SK-N-SH treated with all-trans-retinoic acid at 6 μM for 48 hours (cell line): Measurements from ENCODE around the gene PPP6R2.
"Not testable (repeated sequence)": the region's sequence is repeated elsewhere in the genome, so short reads cannot be mapped to it uniquely, and the experiment has no call there.

Source experiments
- ATAC-seq: fragments of 200-7000 bp; cut with Tn5 transposase; 3 replicates; pipeline ENCODE4 v1.9.1; 2020; ENCODE audit warnings: mild to moderate bottlenecking, moderate library complexity
- ARNTL ChIP-seq: fragments of 450-650 bp; formaldehyde crosslinking; IDR thresholded peaks from 2 replicates; pipeline ENCODE4 v1.5.0; 2020; ENCODE audit warnings: low read depth, mild to moderate bottlenecking, moderate library complexity, borderline replicate concordance
- BACH2 ChIP-seq: fragments of 250-450 bp; sonication (Bioruptor Pico); IDR thresholded peaks from 2 replicates; pipeline ENCODE4 v1.9.0; 2021; ENCODE audit warnings: mild to moderate bottlenecking, borderline replicate concordance
- CREB5 ChIP-seq: fragments of 250-450 bp; sonication (Bioruptor Pico); IDR thresholded peaks from 2 replicates; pipeline ENCODE4 v1.5.1; 2020; ENCODE audit warnings: low read depth, mild to moderate bottlenecking, moderate library complexity
- CSDC2 ChIP-seq: fragments of 250-450 bp; sonication (Bioruptor Pico); IDR thresholded peaks from 2 replicates; pipeline ENCODE4 v1.5.0; 2020; ENCODE audit warnings: mild to moderate bottlenecking, moderate library complexity
- CSRNP3 ChIP-seq: fragments of 250-450 bp; sonication (Bioruptor Pico); IDR thresholded peaks from 2 replicates; pipeline ENCODE4 v1.5.1; 2021; ENCODE audit warnings: mild to moderate bottlenecking, moderate library complexity
- ESRRG ChIP-seq: fragments of 250-450 bp; sonication (Bioruptor Pico); IDR thresholded peaks from 2 replicates; pipeline ENCODE4 v1.6.1; 2021; ENCODE audit warnings: mild to moderate bottlenecking
- ISL1 ChIP-seq: fragments of 250-450 bp; sonication (Bioruptor Pico); IDR thresholded peaks from 2 replicates; pipeline ENCODE4 v2.1.2; 2022; ENCODE audit warnings: mild to moderate bottlenecking, moderate library complexity
- OSR1 ChIP-seq: fragments of 250-450 bp; sonication (Bioruptor Pico); IDR thresholded peaks from 2 replicates; pipeline ENCODE4 v1.8.0; 2022; ENCODE audit warnings: moderate library complexity, mild to moderate bottlenecking, inconsistent platforms
- PPARA ChIP-seq: fragments of 250-450 bp; sonication (Bioruptor Pico); IDR thresholded peaks from 2 replicates; pipeline ENCODE4 v1.5.0; 2020; ENCODE audit warnings: mild to moderate bottlenecking, borderline replicate concordance
- RARB ChIP-seq: fragments of 250-450 bp; sonication (Bioruptor Pico); IDR thresholded peaks from 2 replicates; pipeline ENCODE4 v1.8.0; 2021; ENCODE audit warnings: mild to moderate bottlenecking, moderate library complexity
- SNAI2 ChIP-seq: fragments of 250-450 bp; sonication (Bioruptor Pico); IDR thresholded peaks from 2 replicates; pipeline ENCODE4 v1.5.0; 2020; ENCODE audit warnings: mild to moderate bottlenecking, moderate library complexity
- TCF4 ChIP-seq: fragments of 250-450 bp; sonication (Bioruptor Pico); IDR thresholded peaks from 2 replicates; pipeline ENCODE4 v1.8.0; 2021; ENCODE audit warnings: mild to moderate bottlenecking, moderate library complexity, borderline replicate concordance
- TOX ChIP-seq: fragments of 250-450 bp; sonication (Bioruptor Pico); IDR thresholded peaks from 2 replicates; pipeline ENCODE4 v1.8.0; 2021; ENCODE audit warnings: mild to moderate bottlenecking, moderate library complexity, borderline replicate concordance
- TSHZ2 ChIP-seq: fragments of 250-450 bp; sonication (Bioruptor Pico); IDR thresholded peaks from 2 replicates; pipeline ENCODE4 v1.5.0; 2020; ENCODE audit warnings: mild to moderate bottlenecking, moderate library complexity
- ZC3H10 ChIP-seq: fragments of 250-450 bp; sonication (Bioruptor Pico); IDR thresholded peaks from 2 replicates; pipeline ENCODE4 v1.5.1; 2021; ENCODE audit warnings: mild to moderate bottlenecking, moderate library complexity
- ZFP3 ChIP-seq: fragments of 250-450 bp; sonication (Bioruptor Pico); IDR thresholded peaks from 2 replicates; pipeline ENCODE4 v1.5.0; 2020; ENCODE audit warnings: mild to moderate bottlenecking, moderate library complexity
- ZNF565 ChIP-seq: fragments of 450-650 bp; formaldehyde crosslinking; conservative IDR thresholded peaks from 2 replicates; pipeline ENCODE4 v1.5.0; 2020; ENCODE audit warnings: low read depth, mild to moderate bottlenecking, moderate library complexity
- ZNF70 ChIP-seq: fragments of 450-650 bp; formaldehyde crosslinking; IDR thresholded peaks from 2 replicates; pipeline ENCODE4 v1.5.0; 2020; ENCODE audit warnings: mild to moderate bottlenecking, moderate library complexity
- ZNF8 ChIP-seq: fragments of 450-650 bp; formaldehyde crosslinking; IDR thresholded peaks from 2 replicates; pipeline ENCODE4 v1.5.0; 2020; ENCODE audit warnings: mild to moderate bottlenecking, moderate library complexity
- TF ChIP-seq, protein P1 (sequence below): fragments of 250-450 bp; sonication (Bioruptor Pico); IDR thresholded peaks from 2 replicates; pipeline ENCODE4 v1.8.0; 2020; ENCODE audit warnings: mild to moderate bottlenecking, moderate library complexity, borderline replicate concordance
- TF ChIP-seq, protein P2 (sequence below): fragments of 250-450 bp; sonication (Bioruptor Pico); IDR thresholded peaks from 2 replicates; pipeline ENCODE4 v1.8.0; 2021; ENCODE audit warnings: low read depth, mild to moderate bottlenecking, moderate library complexity, borderline replicate concordance

Gene PPP6R2

GRCh38 chr22:50326956-50327710 is 16.0 kb upstream of the PPP6R2 start, which contains the start of gene DENND6B:
DENND6B (minus strand) TSS chr22:50327012; CDS start chr22:50326988, 24 bp downstream.
- TF ChIP-seq CSDC2 (peak; percentile 73; the same call in 1 of the 2 replicates), ZC3H10 (no peak), ZFP3 (CRISPR knock-in tag) (0 out of 2 replicates have a peak, but pooled peaks have one; percentile 55)
- ATAC-seq = peak; percentile 91

GRCh38 chr22:50327711-50328019 is 15.5 kb upstream of the PPP6R2 start:
- no peak for TF ChIP-seq SNAI2 (CRISPR knock-in tag)
- ATAC-seq = no peak

DNA sequence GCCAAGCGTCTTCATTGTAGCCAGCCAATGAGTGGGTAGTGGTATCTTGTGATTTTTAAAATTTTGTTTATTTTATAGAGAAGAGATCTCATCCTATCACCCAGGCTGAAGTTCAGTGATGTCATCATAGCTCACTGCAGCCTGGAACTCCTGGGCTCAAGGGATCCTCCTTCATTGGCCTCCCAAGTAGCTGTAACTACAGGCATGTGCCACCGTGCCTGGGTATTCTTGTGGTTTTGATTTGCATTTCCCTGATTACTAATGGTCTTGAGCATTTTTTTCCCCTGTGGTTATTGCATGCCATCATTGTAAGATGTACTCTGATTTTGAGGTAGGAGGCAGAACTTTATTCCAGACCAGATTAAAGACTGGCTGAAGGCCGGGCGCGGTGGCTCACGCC is 13.9 kb upstream of the PPP6R2 start:
- TF ChIP-seq ESRRG (CRISPR knock-in tag) (no peak), ZFP3 (CRISPR knock-in tag) (no peak), OSR1 (CRISPR knock-in tag) (no peak), RARB (CRISPR knock-in tag) (no peak), TOX (CRISPR knock-in tag) (no peak), ZNF565 (no peak), TSHZ2 (no peak), ARNTL (CRISPR knock-in tag) (no peak), ISL1 (CRISPR knock-in tag) (no peak), SNAI2 (CRISPR knock-in tag) (no peak), BACH2 (no peak), TCF4 (no peak), PPARA (CRISPR knock-in tag) (no peak), ZNF8 (no peak), CSRNP3 (CRISPR knock-in tag) (no peak), CREB5 (CRISPR knock-in tag) (no peak), ZNF70 (CRISPR knock-in tag) (no peak)
- TF ChIP-seq, protein P1, sequence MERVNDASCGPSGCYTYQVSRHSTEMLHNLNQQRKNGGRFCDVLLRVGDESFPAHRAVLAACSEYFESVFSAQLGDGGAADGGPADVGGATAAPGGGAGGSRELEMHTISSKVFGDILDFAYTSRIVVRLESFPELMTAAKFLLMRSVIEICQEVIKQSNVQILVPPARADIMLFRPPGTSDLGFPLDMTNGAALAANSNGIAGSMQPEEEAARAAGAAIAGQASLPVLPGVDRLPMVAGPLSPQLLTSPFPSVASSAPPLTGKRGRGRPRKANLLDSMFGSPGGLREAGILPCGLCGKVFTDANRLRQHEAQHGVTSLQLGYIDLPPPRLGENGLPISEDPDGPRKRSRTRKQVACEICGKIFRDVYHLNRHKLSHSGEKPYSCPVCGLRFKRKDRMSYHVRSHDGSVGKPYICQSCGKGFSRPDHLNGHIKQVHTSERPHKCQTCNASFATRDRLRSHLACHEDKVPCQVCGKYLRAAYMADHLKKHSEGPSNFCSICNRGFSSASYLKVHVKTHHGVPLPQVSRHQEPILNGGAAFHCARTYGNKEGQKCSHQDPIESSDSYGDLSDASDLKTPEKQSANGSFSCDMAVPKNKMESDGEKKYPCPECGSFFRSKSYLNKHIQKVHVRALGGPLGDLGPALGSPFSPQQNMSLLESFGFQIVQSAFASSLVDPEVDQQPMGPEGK (CRISPR knock-in tag) = no peak
- TF ChIP-seq, protein P2, sequence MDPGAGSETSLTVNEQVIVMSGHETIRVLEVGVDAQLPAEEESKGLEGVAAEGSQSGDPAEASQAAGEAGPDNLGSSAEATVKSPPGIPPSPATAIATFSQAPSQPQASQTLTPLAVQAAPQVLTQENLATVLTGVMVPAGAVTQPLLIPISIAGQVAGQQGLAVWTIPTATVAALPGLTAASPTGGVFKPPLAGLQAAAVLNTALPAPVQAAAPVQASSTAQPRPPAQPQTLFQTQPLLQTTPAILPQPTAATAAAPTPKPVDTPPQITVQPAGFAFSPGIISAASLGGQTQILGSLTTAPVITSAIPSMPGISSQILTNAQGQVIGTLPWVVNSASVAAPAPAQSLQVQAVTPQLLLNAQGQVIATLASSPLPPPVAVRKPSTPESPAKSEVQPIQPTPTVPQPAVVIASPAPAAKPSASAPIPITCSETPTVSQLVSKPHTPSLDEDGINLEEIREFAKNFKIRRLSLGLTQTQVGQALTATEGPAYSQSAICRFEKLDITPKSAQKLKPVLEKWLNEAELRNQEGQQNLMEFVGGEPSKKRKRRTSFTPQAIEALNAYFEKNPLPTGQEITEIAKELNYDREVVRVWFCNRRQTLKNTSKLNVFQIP (CRISPR knock-in tag) = no peak
- TF ChIP-seq, all 23 proteins: peak for 0
- ATAC-seq = no peak

- not testable (repeated sequence) for ATAC-seq
Observed at GRCh38 chr22:50334433-50334832, 8.7 kb upstream of the PPP6R2 start.
